ENCODE data around the gene FAM83B. TPM values are rescaled to one million over a fixed set of nuclear protein-coding genes. Genes with fewer than 3 reads are reported as not detected.

FAM83B gene
- total RNA-seq, 1 donor from 2014 or later = not detected

GRCh38 chr6:54907355-54907754 lies 60.8 kb downstream of the FAM83B start:
- no peak for TF ChIP-seq CTCF (IDR thresholded peaks at IDR 0.05)
- H3K36me3 Mint-ChIP-seq (ENCODE audit: low read depth) = no peaks in the 10 kb centered on the region
- no peak overlapping the region for H3K4me3 Mint-ChIP-seq (ENCODE audit: unreplicated experiment)
- peaks cover 4% of the 10 kb centered on the region for H3K27me3 Mint-ChIP-seq (ENCODE audit: low read depth)
- peaks cover 6% of the 10 kb centered on the region for H3K4me1 Mint-ChIP-seq (ENCODE audit: low read depth)
- no peaks in the 10 kb centered on the region for H3K9me3 Mint-ChIP-seq (ENCODE audit: low read depth)
- H3K27ac Mint-ChIP-seq (ENCODE audit: unreplicated experiment) = no peak overlapping the region
- DNase-seq (ENCODE audit: low spot score) = no peak

- Mint-ChIP-seq H3K9me3 (ENCODE audit: low read depth) (no peaks in the 10 kb centered on the region), H3K36me3 (ENCODE audit: low read depth) (no peaks in the 10 kb centered on the region), H3K27ac (ENCODE audit: unreplicated experiment) (no peak overlapping the region), H3K4me3 (ENCODE audit: unreplicated experiment) (no peak overlapping the region), H3K4me1 (ENCODE audit: low read depth) (peaks cover 6% of the 10 kb centered on the region), H3K27me3 (ENCODE audit: low read depth) (peaks cover 4% of the 10 kb centered on the region)
- TF ChIP-seq CTCF (IDR thresholded peaks at IDR 0.05) = no peak
- no peak for DNase-seq (ENCODE audit: low spot score)
These were observed 62.6 kb downstream of the FAM83B start for GRCh38 chr6:54909184-54909583.

GRCh38 chr6:54910431-54910884 lies 63.9 kb downstream of the FAM83B start:
- DNase-seq (ENCODE audit: low spot score) = no peak
- peaks cover 1% of the 10 kb centered on the region for H3K27me3 Mint-ChIP-seq (ENCODE audit: low read depth)
- no peaks in the 10 kb centered on the region for H3K9me3 Mint-ChIP-seq (ENCODE audit: low read depth)
- no peaks in the 10 kb centered on the region for H3K36me3 Mint-ChIP-seq (ENCODE audit: low read depth)
- H3K27ac Mint-ChIP-seq (ENCODE audit: unreplicated experiment) = no peak overlapping the region
- TF ChIP-seq CTCF (IDR thresholded peaks at IDR 0.05) = no peak
- peaks cover 6% of the 10 kb centered on the region for H3K4me1 Mint-ChIP-seq (ENCODE audit: low read depth)
- no peak overlapping the region for H3K4me3 Mint-ChIP-seq (ENCODE audit: unreplicated experiment)

- H3K27me3 Mint-ChIP-seq (ENCODE audit: low read depth) = peaks cover 1% of the 10 kb centered on the region
These were observed 64.3 kb downstream of the FAM83B start for GRCh38 chr6:54910921-54911320.

GRCh38 chr6:54913211-54913610 lies 66.6 kb downstream of the FAM83B start:
- no peaks in the 10 kb centered on the region for H3K9me3 Mint-ChIP-seq (ENCODE audit: low read depth)

More at GRCh38 chr6:54910921-54911320, 64.3 kb downstream of the FAM83B start:
- H3K27ac Mint-ChIP-seq (ENCODE audit: unreplicated experiment) = no peak overlapping the region
- no peak overlapping the region for H3K4me3 Mint-ChIP-seq (ENCODE audit: unreplicated experiment)
- TF ChIP-seq CTCF (IDR thresholded peaks at IDR 0.05) = no peak
- peaks cover 6% of the 10 kb centered on the region for H3K4me1 Mint-ChIP-seq (ENCODE audit: low read depth)
- no peaks in the 10 kb centered on the region for H3K36me3 Mint-ChIP-seq (ENCODE audit: low read depth)
- DNase-seq (ENCODE audit: low spot score) = no peak
- no peaks in the 10 kb centered on the region for H3K9me3 Mint-ChIP-seq (ENCODE audit: low read depth)

More at GRCh38 chr6:54913211-54913610, 66.6 kb downstream of the FAM83B start:
- Mint-ChIP-seq H3K27ac (ENCODE audit: unreplicated experiment) (no peak overlapping the region), H3K4me3 (ENCODE audit: unreplicated experiment) (no peak overlapping the region), H3K4me1 (ENCODE audit: low read depth) (peaks cover 6% of the 10 kb centered on the region), H3K27me3 (ENCODE audit: low read depth) (peaks cover 1% of the 10 kb centered on the region), H3K36me3 (ENCODE audit: low read depth) (no peaks in the 10 kb centered on the region)
- no peak for DNase-seq (ENCODE audit: low spot score)
- TF ChIP-seq CTCF (IDR thresholded peaks at IDR 0.05) = no peak
